ENCODE measurements around the gene PRM2.

- TF ChIP-seq CTCF (conservative IDR thresholded peaks at IDR 0.05 in 1 of 2, IDR thresholded peaks at IDR 0.05 in 1 of 2; ENCODE audit: low read depth in 1 of 2, low read length in 2 of 2): no peak
- TF ChIP-seq EZH2 (IDR thresholded peaks at IDR 0.05; ENCODE audit: low read length, missing control alignments): no peak
These were observed 31.0 kb downstream of the PRM2 start for GRCh38 chr16:11245222-11245737.

Data from fibroblast of lung (primary cell).